Lung (tissue), 12 donors: ENCODE measurements around the gene CIRBP. TPM values are rescaled to one million over a fixed set of nuclear protein-coding genes. Genes with fewer than 3 reads are reported as not detected.

Source experiments
- ATAC-seq: fragments of 200-7000 bp; cut with Tn5 transposase; one replicate; pipeline ENCODE4 v1.9.1; 2020; ENCODE audit warnings: moderate number of reproducible peaks; ENCODE audit not compliant: insufficient read depth, low FRiP score
- DNase-seq, 3 donors: peaks; one replicate each; pipeline ENCODE4 v3.0.0-alpha.2; 2013 to 2017
- H3K27ac ChIP-seq, 2 donors: one replicate each; pipeline ENCODE4 v1.5.1; 2013; ENCODE audit warnings: mild to moderate bottlenecking in 2 of 2, moderate library complexity in 2 of 2, control low read depth in 1 of 2, inconsistent platforms in 1 of 2, low read depth in 1 of 2, low read length in 1 of 2
- H3K27me3 ChIP-seq, 3 donors: one replicate each; pipeline ENCODE4 v1.5.1; 2013; ENCODE audit warnings: low read length in 2 of 3; ENCODE audit not compliant: control insufficient read depth in 3 of 3, insufficient read depth in 3 of 3
- H3K36me3 ChIP-seq, 4 donors: one replicate each; pipeline ENCODE4 v1.5.1; 2013; ENCODE audit warnings: low read length in 4 of 4, mild to moderate bottlenecking in 1 of 4, moderate library complexity in 1 of 4; ENCODE audit not compliant: control insufficient read depth in 4 of 4, insufficient read depth in 4 of 4
- H3K4me1 ChIP-seq, 5 donors: one replicate each; pipeline ENCODE4 v1.5.1; 2013; ENCODE audit warnings: low read length in 5 of 5, mild to moderate bottlenecking in 2 of 5, moderate library complexity in 1 of 5; ENCODE audit not compliant: control insufficient read depth in 5 of 5, insufficient read depth in 5 of 5
- H3K4me3 ChIP-seq: one replicate; pipeline ENCODE4 v1.5.1; 2013; ENCODE audit warnings: mild to moderate bottlenecking, control low read depth, moderate library complexity
- H3K9ac ChIP-seq, 2 donors: one replicate each; pipeline ENCODE4 v1.5.1; 2013; ENCODE audit warnings: low read length in 2 of 2, control low read depth in 1 of 2; ENCODE audit not compliant: insufficient read depth in 1 of 2
- H3K9me3 ChIP-seq, 4 donors: one replicate each; pipeline ENCODE4 v1.5.1; 2013; ENCODE audit warnings: low read length in 3 of 4, mild to moderate bottlenecking in 1 of 4, moderate library complexity in 1 of 4; ENCODE audit not compliant: control insufficient read depth in 4 of 4, insufficient read depth in 3 of 4
- WGBS, 2 donors: extraction: QIAGEN DNeasy Blood & Tissue Kit; methylation state at CpG; one replicate each; pipeline ENCODE4 v1.1.7; 2013; 5-methylcytosine and 5-hydroxymethylcytosine counted together
- polyA plus RNA-seq, 2 donors: library from polyadenylated mRNA; stranded (reverse); fragments of 200-250 nt; gene quantifications; one replicate each; pipeline ENCODE4 v1.2.1, GENCODE V29; 2013
- total RNA-seq, 2 donors: library from RNA; depleted of rRNA in 1 of 2; stranded (reverse); fragments of >200 nt in 1 of 2; gene quantifications; one replicate each; pipeline ENCODE4 v1.2.1, GENCODE V29; 2014 to 2021
- TF ChIP-seq, protein P1 (sequence below): IDR thresholded peaks from 2 replicates; pipeline ENCODE4 v1.5.1; 2012; ENCODE audit warnings: mild to moderate bottlenecking; ENCODE audit errors: control extremely low read depth, extremely low read depth
- donor health status: control.
- donor health status: control.
- donor health status: Bipolar disorder and iron deficiency.
- donor health status: healthy.
- donor health status: DM: yes; HTN: yes; CAD: no.

CIRBP gene
- total and polyA plus RNA-seq, 4 donors = 313 to 488 (median 439) TPM

DNA sequence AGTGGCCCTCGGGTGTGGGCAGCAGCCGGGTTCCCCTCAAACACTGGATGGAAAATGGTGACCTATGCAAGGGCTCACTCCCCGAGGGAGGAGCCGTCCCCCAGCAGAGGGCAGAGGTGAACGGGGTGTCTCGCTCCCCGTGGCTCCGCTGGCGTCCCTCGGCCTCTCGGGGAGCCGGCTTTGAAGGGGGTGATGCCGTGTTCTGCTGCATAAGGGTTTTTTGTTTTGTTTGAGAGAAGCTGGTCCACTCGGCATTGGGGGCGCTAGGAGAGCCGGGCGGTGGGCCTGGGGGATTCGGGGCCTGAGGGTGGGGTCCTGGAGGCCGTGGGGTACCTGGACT lies 20.5 kb downstream of the CIRBP start:
- H3K9me3 ChIP-seq = peaks cover 0 to 1% (median 0%) of the 10 kb centered on the region in 4 donors
- peaks cover 2 to 22% (median 6%) of the 10 kb centered on the region in 3 donors for H3K27me3 ChIP-seq
- no peak overlapping the region for H3K4me3 ChIP-seq
- TF ChIP-seq, protein P1, sequence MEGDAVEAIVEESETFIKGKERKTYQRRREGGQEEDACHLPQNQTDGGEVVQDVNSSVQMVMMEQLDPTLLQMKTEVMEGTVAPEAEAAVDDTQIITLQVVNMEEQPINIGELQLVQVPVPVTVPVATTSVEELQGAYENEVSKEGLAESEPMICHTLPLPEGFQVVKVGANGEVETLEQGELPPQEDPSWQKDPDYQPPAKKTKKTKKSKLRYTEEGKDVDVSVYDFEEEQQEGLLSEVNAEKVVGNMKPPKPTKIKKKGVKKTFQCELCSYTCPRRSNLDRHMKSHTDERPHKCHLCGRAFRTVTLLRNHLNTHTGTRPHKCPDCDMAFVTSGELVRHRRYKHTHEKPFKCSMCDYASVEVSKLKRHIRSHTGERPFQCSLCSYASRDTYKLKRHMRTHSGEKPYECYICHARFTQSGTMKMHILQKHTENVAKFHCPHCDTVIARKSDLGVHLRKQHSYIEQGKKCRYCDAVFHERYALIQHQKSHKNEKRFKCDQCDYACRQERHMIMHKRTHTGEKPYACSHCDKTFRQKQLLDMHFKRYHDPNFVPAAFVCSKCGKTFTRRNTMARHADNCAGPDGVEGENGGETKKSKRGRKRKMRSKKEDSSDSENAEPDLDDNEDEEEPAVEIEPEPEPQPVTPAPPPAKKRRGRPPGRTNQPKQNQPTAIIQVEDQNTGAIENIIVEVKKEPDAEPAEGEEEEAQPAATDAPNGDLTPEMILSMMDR = no peak
- H3K27ac ChIP-seq = no peak overlapping the region
- ATAC-seq (no peak), DNase-seq (no peak)
- H3K9ac ChIP-seq = no peak overlapping the region
- peaks cover 0 to 12% (median 0%) of the 10 kb centered on the region in 5 donors for H3K4me1 ChIP-seq
- H3K36me3 ChIP-seq = no peaks in the 10 kb centered on the region
- 74 to 86% methylated on average over 19 of the region's 19 CpGs for WGBS, 2 donors

GRCh38 chr19:1290196-1290702 lies 21.1 kb downstream of the CIRBP start:
- DNase-seq (no peak), ATAC-seq (no peak)
- WGBS, 2 donors = 85 to 93% methylated on average over 21 to 24 of the region's 24 CpGs
- Histone ChIP-seq H3K4me1 (peaks cover 0 to 12% (median 0%) of the 10 kb centered on the region in 5 donors), H3K4me3 (no peak overlapping the region), H3K9me3 (peaks cover 0 to 1% (median 0%) of the 10 kb centered on the region in 4 donors), H3K27ac (no peak overlapping the region), H3K36me3 (no peaks in the 10 kb centered on the region), H3K9ac (no peak overlapping the region), H3K27me3 (peaks cover 0 to 16% (median 6%) of the 10 kb centered on the region in 3 donors)
- TF ChIP-seq, protein P1 = no peak

DNA sequence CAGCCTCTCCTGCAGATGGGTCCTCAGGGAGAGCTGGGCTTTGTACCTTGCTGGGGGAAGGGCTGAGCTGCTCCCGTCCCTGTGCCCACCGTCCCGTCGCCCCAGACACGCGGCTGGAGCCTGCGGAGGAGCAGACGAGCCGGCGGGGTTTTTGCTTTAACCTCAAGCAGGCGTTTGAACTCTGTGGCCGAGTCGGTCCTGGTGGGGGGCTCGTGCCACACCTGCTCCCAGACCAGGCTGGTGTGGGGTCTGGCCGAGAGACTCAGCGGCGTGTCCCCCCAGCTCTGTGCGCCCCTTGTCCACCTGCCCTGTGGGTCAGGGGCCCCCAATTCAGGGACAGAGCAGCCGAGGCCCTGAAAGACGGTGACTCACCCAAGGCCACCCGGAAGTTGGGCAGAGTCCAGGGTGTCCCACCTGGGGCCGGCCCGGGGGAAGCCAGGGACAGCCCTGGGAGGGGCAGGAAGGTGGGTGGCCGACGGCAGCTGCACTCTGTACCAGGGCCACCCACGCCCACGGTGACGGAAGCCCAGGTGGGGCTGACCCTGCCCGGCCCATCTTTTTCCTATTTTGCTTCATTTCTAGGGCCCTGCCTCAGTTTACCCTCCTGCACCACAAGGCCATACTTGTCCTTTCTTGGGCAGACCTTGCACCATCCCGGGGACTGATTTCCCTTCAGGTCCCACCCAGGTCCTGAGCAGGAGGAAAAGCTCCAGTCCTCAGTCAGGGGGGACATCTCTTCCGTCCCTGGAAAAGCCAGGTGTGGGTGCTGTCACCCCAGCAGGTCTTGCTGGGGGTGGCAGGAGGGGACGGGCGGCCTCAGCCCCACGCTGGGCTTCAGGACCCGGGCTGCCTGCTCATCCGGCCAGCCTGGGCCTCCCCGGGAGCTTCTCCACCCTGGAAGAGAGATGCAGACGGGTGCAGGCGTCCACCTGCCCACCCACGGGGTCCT lies 21.8 kb downstream of the CIRBP start:
- TF ChIP-seq, protein P1 = no peak
- no peak overlapping the region for H3K9ac ChIP-seq
- peaks cover 0 to 16% (median 6%) of the 10 kb centered on the region in 3 donors for H3K27me3 ChIP-seq
- no peak overlapping the region for H3K4me3 ChIP-seq
- H3K4me1 ChIP-seq = peaks cover 0 to 12% (median 0%) of the 10 kb centered on the region in 5 donors
- H3K27ac ChIP-seq = no peak overlapping the region
- H3K36me3 ChIP-seq = no peaks in the 10 kb centered on the region
- WGBS, 2 donors = 71 to 81% methylated on average over 40 of the region's 40 CpGs
- no peak for DNase-seq
- peaks cover 0 to 1% (median 0%) of the 10 kb centered on the region in 4 donors for H3K9me3 ChIP-seq
- ATAC-seq = no peak
